ENCODE data around the gene DDX23.
"Not testable (repeated sequence)": the region's sequence is repeated elsewhere in the genome, so short reads cannot be mapped to it uniquely, and the experiment has no call there.

Gene DDX23

GRCh38 chr12:48852734-48853688, 1.0 kb upstream of the DDX23 start:
- TF ChIP-seq CTCF (IDR thresholded peaks at IDR 0.05; ENCODE audit: low read depth, low read length) (peak; percentile 73), MYC (IDR thresholded peaks at IDR 0.05; ENCODE audit: low read depth, low read length) (no peak), MAX (IDR thresholded peaks at IDR 0.05; ENCODE audit: low read depth, low read length) (0 out of 2 replicates have a peak, but pooled peaks have one; percentile 11)
- H3K4me3 ChIP-seq (ENCODE audit: low read depth, low read length) = peak overlapping the region; percentile 76
- peak; percentile 93 for DNase-seq (ENCODE audit: low read depth)

- H3K4me3 ChIP-seq (ENCODE audit: low read depth, low read length); DNase-seq (ENCODE audit: low read depth): not testable (repeated sequence)
Observed at GRCh38 chr12:48842021-48842420, 9.9 kb downstream of the DDX23 start.

GRCh38 chr12:48838048-48838447, 13.9 kb downstream of the DDX23 start:
- no peak for DNase-seq (ENCODE audit: low read depth)

GRCh38 chr12:48832321-48833060, 19.5 kb downstream of the DDX23 start:
- no peak overlapping the region for H3K4me3 ChIP-seq (ENCODE audit: low read depth, low read length)
- TF ChIP-seq CTCF (IDR thresholded peaks at IDR 0.05; ENCODE audit: low read depth, low read length) = no peak
- TF ChIP-seq MYC (IDR thresholded peaks at IDR 0.05; ENCODE audit: low read depth, low read length) = no peak
- TF ChIP-seq POLR2A (IDR thresholded peaks at IDR 0.05; ENCODE audit: extremely low read depth, insufficient read length) = no peak
- no peak for TF ChIP-seq MAX (IDR thresholded peaks at IDR 0.05; ENCODE audit: low read depth, low read length)
- no peak for DNase-seq (ENCODE audit: low read depth)

More at GRCh38 chr12:48838048-48838447, 13.9 kb downstream of the DDX23 start:
- TF ChIP-seq CTCF (IDR thresholded peaks at IDR 0.05; ENCODE audit: low read depth, low read length) (no peak), MYC (IDR thresholded peaks at IDR 0.05; ENCODE audit: low read depth, low read length) (no peak), MAX (IDR thresholded peaks at IDR 0.05; ENCODE audit: low read depth, low read length) (no peak), POLR2A (IDR thresholded peaks at IDR 0.05; ENCODE audit: extremely low read depth, insufficient read length) (no peak)
- H3K4me3 ChIP-seq (ENCODE audit: low read depth, low read length) = no peak overlapping the region

- no peak for TF ChIP-seq POLR2A (IDR thresholded peaks at IDR 0.05; ENCODE audit: extremely low read depth, insufficient read length)
- no peak for TF ChIP-seq MAX (IDR thresholded peaks at IDR 0.05; ENCODE audit: low read depth, low read length)
- TF ChIP-seq MYC (IDR thresholded peaks at IDR 0.05; ENCODE audit: low read depth, low read length) = no peak
- TF ChIP-seq CTCF (IDR thresholded peaks at IDR 0.05; ENCODE audit: low read depth, low read length) = no peak
- no peak for DNase-seq (ENCODE audit: low read depth)
- no peak overlapping the region for H3K4me3 ChIP-seq (ENCODE audit: low read depth, low read length)
Observed at GRCh38 chr12:48831257-48831656, 20.7 kb downstream of the DDX23 start.

Measured in NB4 (cell line).